ENCODE data around the gene SUSD6. TPM values are rescaled to one million over a fixed set of nuclear protein-coding genes. Genes with fewer than 3 reads are reported as not detected.
"Not testable (repeated sequence)": the region's sequence is repeated elsewhere in the genome, so short reads cannot be mapped to it uniquely, and the experiment has no call there.

Gene SUSD6
- total RNA-seq, 4 donors from 2014 or later = 11.9 to 26.3 (median 16.2) TPM

GRCh38 chr14:69643430-69644200 is 32.2 kb downstream of the SUSD6 start:
- ATAC-seq (peak; percentile 99), DNase-seq (peak; percentile 81 to 86)
- H3K27me3 ChIP-seq = no peaks in the 10 kb centered on the region
- H3K9me3 ChIP-seq = no peaks in the 10 kb centered on the region
- intact Hi-C loops (cut with DNase I; ENCODE audit: low total_unique reads) (loop anchor here (1.0 kb wide), 1 partner anchor 32 kb away; the partner anchor contains the start of gene SUSD6), in situ Hi-C loops (cut with MboI; ENCODE audit: low sequenced_read_pairs in 4 of 4) (no loop called here)
- no peaks in the 10 kb centered on the region for H3K36me3 ChIP-seq
- TF ChIP-seq POLR2A (IDR thresholded peaks at IDR 0.05) = no peak
- TF ChIP-seq CTCF (IDR thresholded peaks at IDR 0.05 in 4 of 5, conservative IDR thresholded peaks at IDR 0.05 in 1 of 5) = no peak
- no peak overlapping the region for H3K4me3 ChIP-seq
- peaks cover 46 to 54% of the 10 kb centered on the region in 2 donors for H3K4me1 ChIP-seq
- H3K27ac ChIP-seq = peak overlapping the region; percentile 74 to 82 (median 78)

- Histone ChIP-seq H3K27me3 (no peaks in the 10 kb centered on the region), H3K9me3 (no peaks in the 10 kb centered on the region), H3K4me1 (peaks cover 54 to 60% of the 10 kb centered on the region in 2 donors), H3K27ac (peak overlapping the region in 3 of 4 donors; percentile 41 to 82 (median 74)), H3K36me3 (no peaks in the 10 kb centered on the region), H3K4me3 (no peak overlapping the region)
- intact Hi-C loops (cut with DNase I; ENCODE audit: low total_unique reads) (loop anchor here (1.0 kb wide), 1 partner anchor 8 kb away; no protein-coding TSS in a partner anchor), in situ Hi-C loops (cut with MboI; ENCODE audit: low sequenced_read_pairs in 4 of 4) (no loop called here)
- ATAC-seq (no peak), DNase-seq (no peak)
- TF ChIP-seq CTCF (IDR thresholded peaks at IDR 0.05 in 4 of 5, conservative IDR thresholded peaks at IDR 0.05 in 1 of 5) (no peak), POLR2A (IDR thresholded peaks at IDR 0.05) (no peak)
Observed at GRCh38 chr14:69644814-69645213, 33.4 kb downstream of the SUSD6 start.

- Histone ChIP-seq H3K4me3 (no peak overlapping the region), H3K27ac (peak overlapping the region in 2 of 4 donors; percentile 59 to 66), H3K4me1 (peaks cover 78 to 79% of the 10 kb centered on the region in 2 donors), H3K9me3 (no peaks in the 10 kb centered on the region), H3K36me3 (no peaks in the 10 kb centered on the region), H3K27me3 (no peaks in the 10 kb centered on the region)
- DNase-seq = no peak
- no peak for TF ChIP-seq CTCF (IDR thresholded peaks at IDR 0.05 in 4 of 5, conservative IDR thresholded peaks at IDR 0.05 in 1 of 5)
- no peak for TF ChIP-seq POLR2A (IDR thresholded peaks at IDR 0.05)
- in situ Hi-C loops (cut with MboI; ENCODE audit: low sequenced_read_pairs in 4 of 4) (no loop called here), intact Hi-C loops (cut with DNase I; ENCODE audit: low total_unique reads) (no loop called here)
- no peak for ATAC-seq
Observed at GRCh38 chr14:69647213-69647612, 35.8 kb downstream of the SUSD6 start.

- intact Hi-C loops (cut with DNase I; ENCODE audit: low total_unique reads); DNase-seq; in situ Hi-C loops (cut with MboI; ENCODE audit: low sequenced_read_pairs in 4 of 4); H3K27me3 ChIP-seq; ATAC-seq; H3K9me3 ChIP-seq; H3K36me3 ChIP-seq; H3K4me3 ChIP-seq: not testable (repeated sequence)
- Histone ChIP-seq H3K27ac (peak overlapping the region in 3 of 4 donors; percentile 59 to 72 (median 66)), H3K4me1 (peaks cover 79 to 82% of the 10 kb centered on the region in 2 donors)
Observed at GRCh38 chr14:69647642-69648041, 36.2 kb downstream of the SUSD6 start.
